AG10803 (cell line): ENCODE measurements around the gene TIAM1.

Experiments
- DNase-seq: peaks from one replicate; pipeline ENCODE4 v3.0.0; 2010; ENCODE audit warnings: low read depth
- H3K4me3 ChIP-seq: 2 replicates; pipeline ENCODE4 v1.5.1; 2011; ENCODE audit warnings: mild to moderate bottlenecking, low read length, control low read depth
- CTCF ChIP-seq: conservative IDR thresholded peaks from 2 replicates; pipeline ENCODE4 v1.5.1; 2011; ENCODE audit warnings: mild to moderate bottlenecking, low read length, control low read depth, inconsistent platforms

The TIAM1 gene

GRCh38 chr21:31288191-31288590 is 55.9 kb downstream of the TIAM1 start:
- no peak overlapping the region for H3K4me3 ChIP-seq
- no peak for TF ChIP-seq CTCF
- no peak for DNase-seq

- TF ChIP-seq CTCF: no peak
- no peak overlapping the region for H3K4me3 ChIP-seq
- no peak for DNase-seq
These were observed 56.9 kb downstream of the TIAM1 start for GRCh38 chr21:31287201-31287600.

GRCh38 chr21:31286621-31287020 is 57.4 kb downstream of the TIAM1 start:
- no peak for DNase-seq
- H3K4me3 ChIP-seq: no peak overlapping the region
- TF ChIP-seq CTCF: no peak

- TF ChIP-seq CTCF: no peak
- peak; percentile 13 for DNase-seq
- no peak overlapping the region for H3K4me3 ChIP-seq
These were observed 59.2 kb downstream of the TIAM1 start for GRCh38 chr21:31284797-31285397.

- DNase-seq: no peak
- H3K4me3 ChIP-seq: no peak overlapping the region
- TF ChIP-seq CTCF: no peak
These were observed 61.0 kb downstream of the TIAM1 start for GRCh38 chr21:31283025-31283424.

GRCh38 chr21:31282095-31282709 is 61.9 kb downstream of the TIAM1 start:
- H3K4me3 ChIP-seq: no peak overlapping the region
- DNase-seq: peak; percentile 95
- no peak for TF ChIP-seq CTCF

- no peak for DNase-seq
- no peak overlapping the region for H3K4me3 ChIP-seq
- no peak for TF ChIP-seq CTCF
These were observed 62.5 kb downstream of the TIAM1 start for GRCh38 chr21:31281561-31281960.
